HG02588 (cell line): ENCODE measurements around the gene MYL3.

Experiments used
- ATAC-seq: cut with Tn5 transposase; IDR thresholded peaks from one replicate; pipeline ENCODE4 v1.9.1; 2021; ENCODE audit warnings: mild to moderate bottlenecking, moderate library complexity; ENCODE audit not compliant: unreplicated experiment

The MYL3 gene

GRCh38 chr3:46866032-46866595 is 2.9 kb upstream of the MYL3 start:
- ATAC-seq = no peak

GRCh38 chr3:46865546-46865945 is 2.3 kb upstream of the MYL3 start:
- ATAC-seq = no peak

- no peak for ATAC-seq
Observed at GRCh38 chr3:46865031-46865507, 1.8 kb upstream of the MYL3 start.

GRCh38 chr3:46864061-46864881 is 1.0 kb upstream of the MYL3 start:
- no peak for ATAC-seq

- no peak for ATAC-seq
Observed at GRCh38 chr3:46862369-46863025, 747 bp downstream of the MYL3 start.

GRCh38 chr3:46861605-46862368 is 1.5 kb downstream of the MYL3 start:
- no peak for ATAC-seq

- no peak for ATAC-seq
Observed at GRCh38 chr3:46860810-46861604, 2.2 kb downstream of the MYL3 start.

- no peak for ATAC-seq
Observed at GRCh38 chr3:46860017-46860809, 3.0 kb downstream of the MYL3 start.

- no peak for ATAC-seq
Observed at GRCh38 chr3:46859001-46859710, 4.1 kb downstream of the MYL3 start.

GRCh38 chr3:46858456-46858855 is 4.8 kb downstream of the MYL3 start:
- no peak for ATAC-seq

GRCh38 chr3:46857485-46858341 is 5.5 kb downstream of the MYL3 start:
- ATAC-seq = no peak

GRCh38 chr3:46856576-46857471 is 6.4 kb downstream of the MYL3 start:
- no peak for ATAC-seq

- no peak for ATAC-seq
Observed at GRCh38 chr3:46854555-46854991, 8.7 kb downstream of the MYL3 start.

- ATAC-seq = no peak
Observed at GRCh38 chr3:46853441-46854415, 9.5 kb downstream of the MYL3 start.

GRCh38 chr3:46852839-46853355 is 10.3 kb downstream of the MYL3 start:
- no peak for ATAC-seq

GRCh38 chr3:46852334-46852720 is 10.9 kb downstream of the MYL3 start:
- no peak for ATAC-seq
